Measurements from ENCODE around the gene IDH3B. TPM values are rescaled to one million over a fixed set of nuclear protein-coding genes. Genes with fewer than 3 reads are reported as not detected.

Gene IDH3B
- total RNA-seq, 1 experiment from 2014 or later: 132 TPM

DNA sequence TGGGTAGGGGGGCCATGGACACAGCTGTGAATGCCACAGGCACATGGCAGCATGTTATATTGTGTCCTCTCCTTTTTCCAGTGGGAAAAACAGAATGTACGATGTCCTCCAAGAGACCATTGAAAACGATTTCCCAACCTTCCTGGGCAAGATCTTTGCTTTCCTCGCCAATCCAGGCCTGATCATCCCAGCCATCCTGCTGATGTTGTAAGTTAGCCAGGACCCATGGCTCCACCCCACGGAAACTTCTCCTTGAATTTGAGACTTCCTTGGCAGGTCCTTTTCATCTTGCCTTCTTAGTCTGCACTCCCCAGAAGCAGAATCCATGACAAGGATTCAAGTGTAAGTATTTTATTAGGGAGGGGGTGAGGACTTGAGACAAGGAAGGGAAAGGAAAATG lies 39.8 kb downstream of the IDH3B start:
- Histone ChIP-seq H4K20me1 (ENCODE audit: insufficient read depth) (no peaks in the 10 kb centered on the region), H3K9me3 (ENCODE audit: control insufficient read depth in 1 of 2, insufficient read depth in 1 of 2, low read depth in 1 of 2, low read length in 2 of 2) (peaks cover 0 to 23% of the 10 kb centered on the region in 2 experiments; a peak in 1 of 4 replicates), H3K36me3 (ENCODE audit: control insufficient read depth in 1 of 2, insufficient read depth in 2 of 2, low read length in 2 of 2) (no peaks in the 10 kb centered on the region), H3K4me3 (replicated peaks in 1 of 2; ENCODE audit: low read depth in 1 of 2, low read length in 2 of 2) (no peak overlapping the region), H3K9me2 (ENCODE audit: insufficient read depth) (no peaks in the 10 kb centered on the region), H2AFZ (ENCODE audit: low read depth, low read length, poor library complexity, severe bottlenecking) (no peak overlapping the region), H3K79me2 (ENCODE audit: insufficient read depth, low read length) (no peaks in the 10 kb centered on the region), H3K4me1 (ENCODE audit: control insufficient read depth in 1 of 2, insufficient read depth in 2 of 2, low read length in 2 of 2) (peaks cover 23 to 33% of the 10 kb centered on the region in 2 experiments), H3K4me2 (ENCODE audit: low read length) (no peak overlapping the region), H3K27me3 (ENCODE audit: insufficient read depth, low read length) (no peaks in the 10 kb centered on the region), H3K9ac (ENCODE audit: low read length) (no peak overlapping the region), H3K27ac (ENCODE audit: low read depth, low read length) (no peak overlapping the region)
- ChIA-PET CTCF (no interaction called here), POLR2A (no interaction called here), RAD21 (ENCODE audit: low non-redundant PET in 1 of 2, low total read pairs in 2 of 2, uncharacterized antibody in 2 of 2, unreplicated experiment in 2 of 2) (no interaction called here)
- no peak for DNase-seq (ENCODE audit: low read depth, low spot score)
- intact Hi-C loops (cut with micrococcal nuclease): no loop called here
- no peak for ATAC-seq
- TF ChIP-seq CBX3 (IDR thresholded peaks at IDR 0.05; ENCODE audit: low read depth): no peak
- TF ChIP-seq POLR2A (IDR thresholded peaks at IDR 0.05; ENCODE audit: borderline replicate concordance, extremely low read depth, insufficient read depth, insufficient read length): no peak
- TF ChIP-seq CEBPB (IDR thresholded peaks at IDR 0.05; ENCODE audit: low read depth): no peak
- TF ChIP-seq EZH2phosphoT487 (IDR thresholded peaks at IDR 0.05; ENCODE audit: borderline replicate concordance): no peak
- TF ChIP-seq, protein P1, sequence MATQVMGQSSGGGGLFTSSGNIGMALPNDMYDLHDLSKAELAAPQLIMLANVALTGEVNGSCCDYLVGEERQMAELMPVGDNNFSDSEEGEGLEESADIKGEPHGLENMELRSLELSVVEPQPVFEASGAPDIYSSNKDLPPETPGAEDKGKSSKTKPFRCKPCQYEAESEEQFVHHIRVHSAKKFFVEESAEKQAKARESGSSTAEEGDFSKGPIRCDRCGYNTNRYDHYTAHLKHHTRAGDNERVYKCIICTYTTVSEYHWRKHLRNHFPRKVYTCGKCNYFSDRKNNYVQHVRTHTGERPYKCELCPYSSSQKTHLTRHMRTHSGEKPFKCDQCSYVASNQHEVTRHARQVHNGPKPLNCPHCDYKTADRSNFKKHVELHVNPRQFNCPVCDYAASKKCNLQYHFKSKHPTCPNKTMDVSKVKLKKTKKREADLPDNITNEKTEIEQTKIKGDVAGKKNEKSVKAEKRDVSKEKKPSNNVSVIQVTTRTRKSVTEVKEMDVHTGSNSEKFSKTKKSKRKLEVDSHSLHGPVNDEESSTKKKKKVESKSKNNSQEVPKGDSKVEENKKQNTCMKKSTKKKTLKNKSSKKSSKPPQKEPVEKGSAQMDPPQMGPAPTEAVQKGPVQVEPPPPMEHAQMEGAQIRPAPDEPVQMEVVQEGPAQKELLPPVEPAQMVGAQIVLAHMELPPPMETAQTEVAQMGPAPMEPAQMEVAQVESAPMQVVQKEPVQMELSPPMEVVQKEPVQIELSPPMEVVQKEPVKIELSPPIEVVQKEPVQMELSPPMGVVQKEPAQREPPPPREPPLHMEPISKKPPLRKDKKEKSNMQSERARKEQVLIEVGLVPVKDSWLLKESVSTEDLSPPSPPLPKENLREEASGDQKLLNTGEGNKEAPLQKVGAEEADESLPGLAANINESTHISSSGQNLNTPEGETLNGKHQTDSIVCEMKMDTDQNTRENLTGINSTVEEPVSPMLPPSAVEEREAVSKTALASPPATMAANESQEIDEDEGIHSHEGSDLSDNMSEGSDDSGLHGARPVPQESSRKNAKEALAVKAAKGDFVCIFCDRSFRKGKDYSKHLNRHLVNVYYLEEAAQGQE (IDR thresholded peaks at IDR 0.05; ENCODE audit: low read depth): no peak
- no peak for TF ChIP-seq POLR2AphosphoS5 (IDR thresholded peaks at IDR 0.05; ENCODE audit: low read depth, low read length)
- TF ChIP-seq FOSL1 (IDR thresholded peaks at IDR 0.05; ENCODE audit: low read depth): no peak
- TF ChIP-seq, protein P2, sequence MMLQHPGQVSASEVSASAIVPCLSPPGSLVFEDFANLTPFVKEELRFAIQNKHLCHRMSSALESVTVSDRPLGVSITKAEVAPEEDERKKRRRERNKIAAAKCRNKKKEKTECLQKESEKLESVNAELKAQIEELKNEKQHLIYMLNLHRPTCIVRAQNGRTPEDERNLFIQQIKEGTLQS (IDR thresholded peaks at IDR 0.05): no peak
- TF ChIP-seq ZNF274 (IDR thresholded peaks at IDR 0.05; ENCODE audit: low read depth, low read length): no peak
- TF ChIP-seq SIN3A (IDR thresholded peaks at IDR 0.05; ENCODE audit: low read depth): no peak
- no TSS peak for BruUV-seq (replicated peaks)
